AG09319 (cell line): ENCODE measurements around the gene TCF19.

ENCODE experiments used
- DNase-seq: peaks from one replicate; pipeline ENCODE4 v3.0.0-alpha.2; 2010; ENCODE audit warnings: low read depth; ENCODE audit errors: extremely low read depth
- TF ChIP-seq, protein P1 (sequence below): IDR thresholded peaks from 2 replicates; pipeline ENCODE4 v1.5.1; 2011; ENCODE audit warnings: low read depth, mild to moderate bottlenecking, inconsistent platforms, low read length, moderate library complexity

TCF19 gene

DNA sequence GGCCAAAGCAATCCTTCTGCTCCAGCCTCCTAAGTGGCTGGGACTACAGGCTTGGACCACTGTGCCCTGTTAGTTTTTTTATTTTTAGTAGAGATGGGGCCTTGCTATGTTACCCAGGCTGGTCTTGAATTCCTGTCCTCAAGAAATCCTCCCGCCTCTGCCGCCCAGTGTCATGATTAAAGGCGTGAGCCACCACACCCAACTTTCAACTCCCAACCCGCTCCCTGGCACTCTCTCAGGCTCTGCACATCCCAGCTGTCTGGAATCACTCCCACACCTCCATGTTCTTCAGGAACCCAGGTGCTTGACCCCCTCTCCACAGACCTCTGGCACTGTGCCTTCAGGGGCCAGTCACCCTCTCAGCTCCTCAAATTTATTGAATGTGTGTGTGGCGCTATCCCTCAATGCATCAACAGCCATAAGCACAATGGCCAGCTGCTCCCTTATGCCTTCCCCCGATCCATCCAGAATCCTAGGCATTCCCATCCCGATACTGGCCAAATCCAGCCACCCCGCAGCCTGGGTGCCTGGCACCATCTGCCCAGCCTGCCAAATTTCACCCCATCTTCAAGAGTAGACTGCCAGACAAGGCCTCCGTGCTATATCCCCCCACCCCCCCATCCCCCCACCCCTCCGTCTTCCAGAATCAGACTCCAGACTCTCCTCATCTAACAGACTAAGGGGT lies 12.7 kb downstream of the TCF19 start:
- TF ChIP-seq, protein P1, sequence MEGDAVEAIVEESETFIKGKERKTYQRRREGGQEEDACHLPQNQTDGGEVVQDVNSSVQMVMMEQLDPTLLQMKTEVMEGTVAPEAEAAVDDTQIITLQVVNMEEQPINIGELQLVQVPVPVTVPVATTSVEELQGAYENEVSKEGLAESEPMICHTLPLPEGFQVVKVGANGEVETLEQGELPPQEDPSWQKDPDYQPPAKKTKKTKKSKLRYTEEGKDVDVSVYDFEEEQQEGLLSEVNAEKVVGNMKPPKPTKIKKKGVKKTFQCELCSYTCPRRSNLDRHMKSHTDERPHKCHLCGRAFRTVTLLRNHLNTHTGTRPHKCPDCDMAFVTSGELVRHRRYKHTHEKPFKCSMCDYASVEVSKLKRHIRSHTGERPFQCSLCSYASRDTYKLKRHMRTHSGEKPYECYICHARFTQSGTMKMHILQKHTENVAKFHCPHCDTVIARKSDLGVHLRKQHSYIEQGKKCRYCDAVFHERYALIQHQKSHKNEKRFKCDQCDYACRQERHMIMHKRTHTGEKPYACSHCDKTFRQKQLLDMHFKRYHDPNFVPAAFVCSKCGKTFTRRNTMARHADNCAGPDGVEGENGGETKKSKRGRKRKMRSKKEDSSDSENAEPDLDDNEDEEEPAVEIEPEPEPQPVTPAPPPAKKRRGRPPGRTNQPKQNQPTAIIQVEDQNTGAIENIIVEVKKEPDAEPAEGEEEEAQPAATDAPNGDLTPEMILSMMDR, result no peak

DNA sequence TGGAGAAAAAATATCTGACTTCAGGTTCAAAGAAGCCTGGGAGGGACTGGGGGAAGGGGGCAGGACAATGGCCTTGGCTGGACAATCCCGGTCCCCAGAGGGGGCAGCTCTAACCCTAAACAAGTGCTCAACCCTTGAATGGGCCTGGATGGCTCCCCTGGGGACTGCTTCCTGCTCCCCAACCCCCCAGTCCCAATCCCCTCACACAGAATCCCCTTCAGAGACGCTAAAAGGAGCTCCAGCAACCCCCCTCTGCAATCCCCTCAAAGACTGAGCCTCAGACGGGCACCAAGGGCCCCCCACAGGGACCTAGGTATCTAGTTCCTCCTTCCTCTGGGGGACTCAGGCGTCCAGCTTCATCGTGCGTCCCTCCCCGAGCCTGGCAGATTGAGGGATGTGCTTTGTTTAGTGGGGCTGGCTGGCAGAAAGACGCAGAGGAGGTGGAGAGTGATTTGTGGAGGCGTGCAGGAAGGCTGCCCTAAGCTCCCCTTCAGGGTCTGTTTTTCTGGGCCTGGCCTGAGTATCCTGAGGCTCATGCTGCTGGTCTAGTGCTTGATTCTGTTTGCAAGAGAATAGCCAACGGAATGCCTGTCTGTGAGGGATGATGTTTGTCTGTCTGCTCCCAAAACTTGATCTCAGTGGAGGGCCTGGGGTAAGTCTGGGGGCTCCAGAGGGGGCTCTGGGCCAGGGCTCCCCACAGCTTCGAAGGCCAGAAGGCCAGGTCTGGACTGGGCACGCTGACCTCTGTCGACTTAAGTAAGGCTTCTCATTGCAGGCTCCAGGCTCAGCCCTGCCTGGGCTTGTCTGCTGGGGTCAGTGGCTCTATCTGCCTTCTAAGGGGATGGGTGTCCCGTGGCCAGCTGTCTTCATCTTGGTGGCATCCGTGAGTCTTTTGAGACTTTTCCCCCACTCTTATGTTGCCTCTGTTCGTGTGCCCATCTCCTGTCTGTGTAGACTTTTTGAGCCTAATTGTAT lies 13.8 kb downstream of the TCF19 start:
- no peak for DNase-seq

More for the DNA sequence above, 12.7 kb downstream of the TCF19 start:
- DNase-seq, result no peak

DNA sequence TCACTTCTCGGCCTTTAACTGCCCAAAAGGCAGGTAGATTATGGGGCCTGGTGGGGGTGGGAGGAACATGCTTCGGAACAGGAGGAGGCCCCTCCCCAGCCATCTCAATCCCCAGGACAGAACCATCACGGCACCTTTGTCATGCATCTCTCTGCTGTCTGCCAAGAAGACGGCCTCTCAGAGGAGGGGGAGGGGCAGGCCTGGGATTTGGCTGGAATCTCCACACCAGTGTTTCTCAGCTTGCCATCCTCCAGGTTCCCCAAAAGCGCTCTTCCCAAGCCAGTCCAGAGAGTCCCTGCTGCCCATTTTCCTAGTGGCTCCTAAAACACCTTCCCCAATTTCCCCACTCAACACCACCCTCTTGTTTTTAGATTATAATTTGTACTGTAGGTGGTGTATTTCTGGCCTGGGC lies 14.6 kb downstream of the TCF19 start:
- DNase-seq, result no peak
- TF ChIP-seq, protein P1, result no peak

More for the DNA sequence above, 13.8 kb downstream of the TCF19 start:
- TF ChIP-seq, protein P1, result no peak

DNA sequence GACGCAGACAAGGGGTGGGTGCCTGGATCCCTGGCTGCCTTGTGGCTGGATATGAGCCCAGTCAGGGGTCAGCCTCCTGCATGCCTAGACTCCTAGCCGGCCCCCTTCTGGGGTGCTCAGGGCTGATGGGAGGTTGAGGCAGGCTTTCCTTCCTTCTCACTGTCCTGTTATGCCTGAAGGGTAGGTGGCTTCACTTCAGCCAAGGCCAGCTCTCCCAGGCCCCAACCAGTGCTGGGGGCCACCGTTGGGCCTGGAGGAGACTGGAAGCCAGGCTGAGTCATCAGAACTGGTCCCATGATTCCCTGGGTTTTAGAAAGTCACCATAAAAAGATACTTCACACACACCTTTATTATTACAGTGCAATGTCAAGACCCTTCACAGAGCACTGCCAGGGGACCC lies 15.0 kb downstream of the TCF19 start:
- DNase-seq, result no peak
- TF ChIP-seq, protein P1, result no peak

DNA sequence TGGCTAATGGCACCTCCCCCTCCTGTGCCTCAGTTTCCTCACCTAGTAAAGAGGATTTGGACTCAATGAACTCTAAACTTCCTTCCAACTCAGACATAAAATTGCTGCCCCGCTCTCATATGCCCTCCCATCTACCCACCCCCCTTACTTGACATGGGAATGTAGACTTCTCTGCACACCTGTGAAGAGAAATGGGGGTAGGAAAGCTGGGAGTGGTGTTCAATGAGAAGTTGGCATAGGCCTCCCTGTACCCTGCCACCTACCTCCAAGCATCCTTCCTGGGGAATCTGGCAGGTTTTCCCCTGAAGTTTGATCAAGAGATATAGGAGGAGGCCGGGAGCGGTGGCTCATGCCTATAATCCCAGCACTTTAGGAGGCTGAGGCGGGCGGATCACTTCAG lies 16.0 kb downstream of the TCF19 start:
- TF ChIP-seq, protein P1, result no peak
- no peak for DNase-seq

DNA sequence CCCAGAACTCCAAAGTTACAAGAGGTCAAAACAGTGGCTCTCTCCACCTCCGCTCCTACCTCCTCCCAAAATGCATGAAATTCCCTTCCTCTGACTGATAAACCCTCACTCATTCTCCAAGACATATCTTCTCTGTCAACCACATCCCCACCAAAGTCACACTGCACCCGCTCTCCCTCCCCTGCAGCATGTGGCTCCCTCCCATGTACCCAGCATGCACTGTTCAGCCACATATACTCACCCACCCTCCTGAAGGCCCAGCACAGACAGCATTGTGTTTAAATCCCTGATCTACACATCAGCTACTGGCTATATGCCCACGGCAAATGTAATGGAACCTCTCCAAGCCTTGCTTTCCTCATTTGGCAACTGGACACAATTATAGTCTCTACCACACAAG lies 17.6 kb downstream of the TCF19 start:
- DNase-seq, result no peak
- TF ChIP-seq, protein P1, result no peak
